Neural cell (in vitro differentiated cells): ENCODE results near the gene FAM168A. TPM values are rescaled to one million over a fixed set of nuclear protein-coding genes. Genes with fewer than 3 reads are reported as not detected.

Experiments
- H2AFZ ChIP-seq: fragments of 200-600, 300-800 bp; sonication (generic), shearing (Covaris generic); 2 replicates; pipeline ENCODE4 v1.6.0; 2014; ENCODE audit warnings: low read depth, mild to moderate bottlenecking, antibody characterized with exemption, low read length, moderate library complexity
- H3F3A ChIP-seq: fragments of 200-600 bp; shearing (Covaris generic); 2 replicates; pipeline ENCODE4 v1.6.1; 2016; ENCODE audit warnings: mild to moderate bottlenecking, moderate library complexity, mixed read lengths, antibody characterized with exemption, low read length; ENCODE audit not compliant: insufficient read depth, poor library complexity, severe bottlenecking
- H3K27ac ChIP-seq: fragments of 200-600, 300-800 bp; sonication (generic), shearing (Covaris generic); 2 replicates; pipeline ENCODE4 v1.5.1; 2014; ENCODE audit warnings: mild to moderate bottlenecking, low read length, moderate library complexity
- H3K27me3 ChIP-seq: fragments of 300-800, 200-600 bp; sonication (generic), shearing (Covaris generic); 2 replicates; pipeline ENCODE4 v1.6.0; 2014; ENCODE audit warnings: mild to moderate bottlenecking, low read depth, low read length, moderate library complexity; ENCODE audit not compliant: insufficient read depth
- H3K36me3 ChIP-seq: fragments of 300-800, 200-600 bp; sonication (generic), shearing (Covaris generic); 2 replicates; pipeline ENCODE4 v1.5.1; 2014; ENCODE audit warnings: mild to moderate bottlenecking, antibody characterized with exemption, low read length, moderate library complexity; ENCODE audit not compliant: insufficient read depth
- H3K4me2 ChIP-seq: fragments of 300-800, 200-600 bp; sonication (generic), shearing (Covaris generic); 2 replicates; pipeline ENCODE4 v1.6.0; 2014; ENCODE audit warnings: mild to moderate bottlenecking, low read length
- H3K4me3 ChIP-seq: fragments of 300-800, 200-600 bp; sonication (generic), shearing (Covaris generic); 2 replicates; pipeline ENCODE4 v1.5.1; 2014; ENCODE audit warnings: mild to moderate bottlenecking, low read length, moderate library complexity
- H3K79me2 ChIP-seq: fragments of 200-600 bp; shearing (Covaris generic); replicated peaks from 2 replicates; pipeline ENCODE4 v1.6.0; 2014; ENCODE audit warnings: mild to moderate bottlenecking, low read length, moderate library complexity; ENCODE audit not compliant: insufficient read depth
- H3K9ac ChIP-seq: fragments of 300-800, 200-600 bp; sonication (generic), shearing (Covaris generic); 2 replicates; pipeline ENCODE4 v1.6.1; 2016; ENCODE audit warnings: mild to moderate bottlenecking, low read length, mixed read lengths
- H3K9me2 ChIP-seq: fragments of 200-600 bp; shearing (Covaris generic); 2 replicates; pipeline ENCODE4 v1.6.1; 2016; ENCODE audit warnings: mild to moderate bottlenecking, low read length, mixed read lengths; ENCODE audit not compliant: insufficient read depth
- H3K9me3 ChIP-seq: fragments of 200-600, 300-800 bp; sonication (generic), shearing (Covaris generic); 2 replicates; pipeline ENCODE4 v1.6.1; 2016; ENCODE audit warnings: mild to moderate bottlenecking, mixed run types, low read length, moderate library complexity, mixed read lengths
- H4K20me1 ChIP-seq: fragments of 200-600 bp; shearing (Covaris generic); 2 replicates; pipeline ENCODE4 v1.6.1; 2016; ENCODE audit warnings: mild to moderate bottlenecking, mixed run types; ENCODE audit not compliant: insufficient read depth
- EP300 ChIP-seq: fragments of 450-650 bp; conservative IDR thresholded peaks from 2 replicates; pipeline ENCODE4 v1.6.1; 2014; ENCODE audit warnings: antibody characterized with exemption, mild to moderate bottlenecking, moderate library complexity; ENCODE audit not compliant: poor library complexity, severe bottlenecking
- EZH2 ChIP-seq: fragments of 200-600, 300-800 bp; shearing (Covaris generic), sonication (generic); IDR thresholded peaks from 2 replicates; pipeline ENCODE4 v1.6.1; 2014; ENCODE audit warnings: antibody characterized with exemption, low read length, borderline replicate concordance, mild to moderate bottlenecking; ENCODE audit not compliant: insufficient read depth, poor library complexity, severe bottlenecking
- MXI1 ChIP-seq: fragments of 450-650 bp; conservative IDR thresholded peaks from 2 replicates; pipeline ENCODE4 v1.6.1; 2014; ENCODE audit warnings: antibody characterized with exemption, mild to moderate bottlenecking; ENCODE audit not compliant: poor library complexity, severe bottlenecking
- POLR2AphosphoS5 ChIP-seq: IDR thresholded peaks from 2 replicates; pipeline ENCODE4 v1.6.1; 2012
- RAD21 ChIP-seq: fragments of 450-650 bp; conservative IDR thresholded peaks from 2 replicates; pipeline ENCODE4 v1.6.1; 2014; ENCODE audit warnings: antibody characterized with exemption, mild to moderate bottlenecking, moderate library complexity
- SMC3 ChIP-seq: fragments of 450-650 bp; conservative IDR thresholded peaks from 2 replicates; pipeline ENCODE4 v1.6.1; 2014; ENCODE audit warnings: antibody characterized with exemption, mild to moderate bottlenecking, moderate library complexity; ENCODE audit not compliant: poor library complexity
- TAF1 ChIP-seq: IDR thresholded peaks from 2 replicates; pipeline ENCODE4 v1.6.1; 2012; ENCODE audit warnings: low read depth
- polyA plus RNA-seq: library from polyadenylated mRNA; depleted of rRNA; stranded (reverse); fragments of >200 nt; gene quantifications from 2 replicates; pipeline ENCODE4 v1.2.3, GENCODE V29; 2014
- TF ChIP-seq, protein P1 (sequence below): fragments of 450-650 bp; IDR thresholded peaks from 2 replicates; pipeline ENCODE4 v1.5.1; 2014; ENCODE audit warnings: antibody characterized with exemption, mild to moderate bottlenecking, moderate library complexity; ENCODE audit not compliant: poor library complexity, severe bottlenecking
- TF ChIP-seq, protein P2 (sequence below): IDR thresholded peaks from 2 replicates; pipeline ENCODE4 v1.6.1; 2012; ENCODE audit warnings: borderline replicate concordance

Gene FAM168A
- polyA plus RNA-seq, 1 donor from 2014 or later = 67.3 TPM

DNA sequence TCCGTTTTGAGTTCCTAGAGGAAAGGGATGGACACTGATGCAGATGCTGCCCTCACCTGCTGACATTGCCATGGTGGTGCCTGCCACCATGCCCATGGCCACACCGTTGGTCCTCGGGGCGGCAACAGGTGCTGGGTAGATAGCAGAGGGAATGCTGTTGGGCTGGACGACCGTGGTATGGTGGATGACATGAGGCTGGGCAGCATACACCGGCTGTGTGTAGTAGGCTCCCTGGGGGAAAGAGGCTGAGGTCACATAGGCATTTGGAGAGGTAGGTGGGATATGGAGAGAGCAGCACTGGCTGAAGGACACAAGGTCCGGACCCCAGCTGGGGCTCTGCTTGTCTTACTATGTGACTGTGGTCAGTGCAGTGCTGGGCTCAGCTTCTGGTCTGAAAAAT is 188.5 kb downstream of the FAM168A start:
- Histone ChIP-seq H3K9me2 (no peaks in the 10 kb centered on the region), H3K4me3 (no peak overlapping the region), H3K9ac (no peak overlapping the region), H3K36me3 (peaks cover 22% of the 10 kb centered on the region), H3F3A (no peaks in the 10 kb centered on the region), H3K79me2 (no peaks in the 10 kb centered on the region), H2AFZ (no peak overlapping the region), H3K27me3 (no peaks in the 10 kb centered on the region), H3K4me2 (no peak overlapping the region), H3K27ac (no peak overlapping the region), H4K20me1 (no peaks in the 10 kb centered on the region), H3K9me3 (no peaks in the 10 kb centered on the region)
- no peak for TF ChIP-seq RAD21
- no peak for TF ChIP-seq EZH2
- TF ChIP-seq TAF1 = no peak
- TF ChIP-seq EP300 = no peak
- no peak for TF ChIP-seq POLR2AphosphoS5

DNA sequence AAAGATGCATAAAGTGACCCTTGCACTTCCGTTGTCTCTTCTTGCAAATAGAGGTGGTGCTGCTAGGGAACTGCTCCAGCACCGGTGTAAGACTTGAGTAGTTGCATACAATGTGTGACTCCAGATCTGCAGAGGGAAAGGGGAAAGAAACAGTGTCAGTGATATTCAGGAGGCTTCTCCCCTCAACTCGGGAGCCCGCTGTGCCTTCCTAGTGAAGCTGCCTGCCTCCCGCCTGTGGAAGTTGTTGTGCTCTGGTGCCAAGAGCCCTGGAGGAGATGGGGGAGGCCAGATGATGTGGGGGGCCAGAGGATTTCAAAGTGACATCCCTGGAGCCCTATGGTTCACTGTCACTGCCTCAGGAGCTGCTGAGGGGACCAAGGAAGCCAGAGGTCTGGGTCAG is 191.3 kb downstream of the FAM168A start:
- H3K9me2 ChIP-seq = no peaks in the 10 kb centered on the region
- H3K9me3 ChIP-seq = no peaks in the 10 kb centered on the region
- H3K79me2 ChIP-seq = no peaks in the 10 kb centered on the region
- H3K4me3 ChIP-seq = no peak overlapping the region
- no peak overlapping the region for H3K4me2 ChIP-seq
- H4K20me1 ChIP-seq = no peaks in the 10 kb centered on the region
- H3K36me3 ChIP-seq = peaks cover 22% of the 10 kb centered on the region
- H3K27ac ChIP-seq = no peak overlapping the region
- no peaks in the 10 kb centered on the region for H3K27me3 ChIP-seq
- no peak overlapping the region for H3K9ac ChIP-seq
- TF ChIP-seq, protein P1, sequence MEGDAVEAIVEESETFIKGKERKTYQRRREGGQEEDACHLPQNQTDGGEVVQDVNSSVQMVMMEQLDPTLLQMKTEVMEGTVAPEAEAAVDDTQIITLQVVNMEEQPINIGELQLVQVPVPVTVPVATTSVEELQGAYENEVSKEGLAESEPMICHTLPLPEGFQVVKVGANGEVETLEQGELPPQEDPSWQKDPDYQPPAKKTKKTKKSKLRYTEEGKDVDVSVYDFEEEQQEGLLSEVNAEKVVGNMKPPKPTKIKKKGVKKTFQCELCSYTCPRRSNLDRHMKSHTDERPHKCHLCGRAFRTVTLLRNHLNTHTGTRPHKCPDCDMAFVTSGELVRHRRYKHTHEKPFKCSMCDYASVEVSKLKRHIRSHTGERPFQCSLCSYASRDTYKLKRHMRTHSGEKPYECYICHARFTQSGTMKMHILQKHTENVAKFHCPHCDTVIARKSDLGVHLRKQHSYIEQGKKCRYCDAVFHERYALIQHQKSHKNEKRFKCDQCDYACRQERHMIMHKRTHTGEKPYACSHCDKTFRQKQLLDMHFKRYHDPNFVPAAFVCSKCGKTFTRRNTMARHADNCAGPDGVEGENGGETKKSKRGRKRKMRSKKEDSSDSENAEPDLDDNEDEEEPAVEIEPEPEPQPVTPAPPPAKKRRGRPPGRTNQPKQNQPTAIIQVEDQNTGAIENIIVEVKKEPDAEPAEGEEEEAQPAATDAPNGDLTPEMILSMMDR = no peak
- no peak for TF ChIP-seq TAF1
- TF ChIP-seq, protein P2, sequence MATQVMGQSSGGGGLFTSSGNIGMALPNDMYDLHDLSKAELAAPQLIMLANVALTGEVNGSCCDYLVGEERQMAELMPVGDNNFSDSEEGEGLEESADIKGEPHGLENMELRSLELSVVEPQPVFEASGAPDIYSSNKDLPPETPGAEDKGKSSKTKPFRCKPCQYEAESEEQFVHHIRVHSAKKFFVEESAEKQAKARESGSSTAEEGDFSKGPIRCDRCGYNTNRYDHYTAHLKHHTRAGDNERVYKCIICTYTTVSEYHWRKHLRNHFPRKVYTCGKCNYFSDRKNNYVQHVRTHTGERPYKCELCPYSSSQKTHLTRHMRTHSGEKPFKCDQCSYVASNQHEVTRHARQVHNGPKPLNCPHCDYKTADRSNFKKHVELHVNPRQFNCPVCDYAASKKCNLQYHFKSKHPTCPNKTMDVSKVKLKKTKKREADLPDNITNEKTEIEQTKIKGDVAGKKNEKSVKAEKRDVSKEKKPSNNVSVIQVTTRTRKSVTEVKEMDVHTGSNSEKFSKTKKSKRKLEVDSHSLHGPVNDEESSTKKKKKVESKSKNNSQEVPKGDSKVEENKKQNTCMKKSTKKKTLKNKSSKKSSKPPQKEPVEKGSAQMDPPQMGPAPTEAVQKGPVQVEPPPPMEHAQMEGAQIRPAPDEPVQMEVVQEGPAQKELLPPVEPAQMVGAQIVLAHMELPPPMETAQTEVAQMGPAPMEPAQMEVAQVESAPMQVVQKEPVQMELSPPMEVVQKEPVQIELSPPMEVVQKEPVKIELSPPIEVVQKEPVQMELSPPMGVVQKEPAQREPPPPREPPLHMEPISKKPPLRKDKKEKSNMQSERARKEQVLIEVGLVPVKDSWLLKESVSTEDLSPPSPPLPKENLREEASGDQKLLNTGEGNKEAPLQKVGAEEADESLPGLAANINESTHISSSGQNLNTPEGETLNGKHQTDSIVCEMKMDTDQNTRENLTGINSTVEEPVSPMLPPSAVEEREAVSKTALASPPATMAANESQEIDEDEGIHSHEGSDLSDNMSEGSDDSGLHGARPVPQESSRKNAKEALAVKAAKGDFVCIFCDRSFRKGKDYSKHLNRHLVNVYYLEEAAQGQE = no peak
- no peak for TF ChIP-seq POLR2AphosphoS5
- no peak for TF ChIP-seq EZH2
- TF ChIP-seq EP300 = no peak
- TF ChIP-seq RAD21 = no peak
- no peak for TF ChIP-seq SMC3
- no peak for TF ChIP-seq MXI1
- H2AFZ ChIP-seq = no peak overlapping the region
- no peaks in the 10 kb centered on the region for H3F3A ChIP-seq

DNA sequence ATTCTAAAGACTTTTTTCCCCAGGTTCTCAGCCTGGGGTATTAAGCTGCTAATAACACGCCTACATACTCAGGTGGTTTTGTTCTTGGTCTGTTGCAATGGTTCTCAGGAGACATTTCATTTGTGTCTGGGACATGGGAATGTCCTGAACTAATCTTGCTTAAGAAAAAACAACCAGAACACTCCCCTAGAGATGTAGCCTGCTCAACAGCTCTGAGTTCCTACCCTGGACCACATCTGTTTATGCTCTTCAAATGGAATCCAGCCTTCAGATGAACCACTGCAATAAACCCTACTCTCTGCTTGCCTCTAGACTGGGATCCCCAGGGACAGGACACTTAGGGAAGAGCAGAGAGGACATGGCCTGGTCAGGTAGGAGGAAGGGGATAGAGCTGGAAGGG is 191.8 kb downstream of the FAM168A start:
- Histone ChIP-seq H3K9me3 (no peaks in the 10 kb centered on the region), H3K4me2 (no peak overlapping the region), H4K20me1 (no peaks in the 10 kb centered on the region), H3K79me2 (no peaks in the 10 kb centered on the region), H3K36me3 (peaks cover 21% of the 10 kb centered on the region), H3K27me3 (no peaks in the 10 kb centered on the region), H3K9me2 (no peaks in the 10 kb centered on the region), H3K27ac (no peak overlapping the region), H2AFZ (no peak overlapping the region), H3K9ac (no peak overlapping the region), H3F3A (no peaks in the 10 kb centered on the region), H3K4me3 (no peak overlapping the region)
- TF ChIP-seq, protein P1 = no peak
- TF ChIP-seq EP300 = no peak
- TF ChIP-seq RAD21 = no peak
